IMR-90 (cell line): Measurements from ENCODE around the gene SDK1. TPM values are rescaled to one million over a fixed set of nuclear protein-coding genes. Genes with fewer than 3 reads are reported as not detected.

Experiments used
- ATAC-seq: fragments of 200-7000 bp; cut with Tn5 transposase; 2 replicates; pipeline ENCODE4 v1.9.1; 2020; ENCODE audit warnings: low read depth, mild to moderate bottlenecking, moderate library complexity
- BruUV-seq: library from RNA; stranded (reverse); fragments of 400-500 nt; replicated peaks from 2 replicates; lab custom pipeline; 2021; lab: Mats Ljungman, UMichigan
- CTCF ChIA-PET: fragments of 300-600 bp; formaldehyde crosslinking; extraction: SDS; loops from one replicate; lab custom pipeline; 2021; ENCODE audit warnings: antibody characterized with exemption; lab: Yijun Ruan, JAX
- POLR2A ChIA-PET: fragments of 300-600 bp; sonication (Branson Sonifier 250); formaldehyde crosslinking; loops from one replicate; lab custom pipeline; 2022; ENCODE audit warnings: antibody characterized with exemption; ENCODE audit not compliant: unreplicated experiment; lab: Charles Lee
- DNase-seq: peaks from one replicate; pipeline ENCODE4 v3.0.0; 2013
- H2AFZ ChIP-seq: replicated peaks from 2 replicates; pipeline ENCODE3; 2013; ENCODE audit warnings: low read length, mild to moderate bottlenecking; ENCODE audit not compliant: poor library complexity
- H2AK5ac ChIP-seq: 2 replicates; pipeline ENCODE4 v1.6.1; 2013; ENCODE audit warnings: low read depth, low read length, inconsistent platforms
- H2AK9ac ChIP-seq: replicated peaks from 2 replicates; pipeline ENCODE3; 2013; ENCODE audit warnings: mild to moderate bottlenecking, low read depth, low read length, moderate library complexity; ENCODE audit not compliant: poor library complexity
- H2BK120ac ChIP-seq: 2 replicates; pipeline ENCODE4 v1.6.1; 2013; ENCODE audit warnings: low read depth, low read length, inconsistent platforms
- H2BK15ac ChIP-seq: 3 replicates; pipeline ENCODE4 v1.6.1; 2013; ENCODE audit warnings: low read depth, low read length, inconsistent platforms
- H2BK20ac ChIP-seq: 2 replicates; pipeline ENCODE4 v1.6.1; 2013; ENCODE audit warnings: low read depth, mild to moderate bottlenecking, inconsistent platforms, low read length, moderate library complexity
- H2BK5ac ChIP-seq: 2 replicates; pipeline ENCODE4 v1.6.1; 2013; ENCODE audit warnings: mild to moderate bottlenecking, low read depth, low read length, inconsistent platforms; ENCODE audit not compliant: poor library complexity, severe bottlenecking
- H3K14ac ChIP-seq: replicated peaks from 2 replicates; pipeline ENCODE4 v1.6.1; 2013; ENCODE audit warnings: low read depth, low read length, inconsistent platforms
- H3K18ac ChIP-seq: 2 replicates; pipeline ENCODE4 v1.6.1; 2013; ENCODE audit warnings: low read depth, low read length, control low read depth
- H3K23ac ChIP-seq: 2 replicates; pipeline ENCODE4 v1.6.1; 2013; ENCODE audit warnings: low read depth, low read length, inconsistent platforms
- H3K27ac ChIP-seq: 2 replicates; pipeline ENCODE4 v1.5.1; 2013; ENCODE audit warnings: mild to moderate bottlenecking, control low read depth, low read length; ENCODE audit not compliant: insufficient read depth
- H3K27me3 ChIP-seq: 2 replicates; pipeline ENCODE4 v1.6.1; 2013; ENCODE audit warnings: low read length; ENCODE audit not compliant: control insufficient read depth, insufficient read depth
- H3K36me3 ChIP-seq: 2 replicates; pipeline ENCODE4 v1.6.1; 2013; ENCODE audit warnings: low read length, mixed read lengths; ENCODE audit not compliant: control insufficient read depth, insufficient read depth
- H3K4ac ChIP-seq: 2 replicates; pipeline ENCODE4 v1.6.1; 2013; ENCODE audit warnings: low read depth, low read length, inconsistent platforms
- H3K4me1 ChIP-seq: 2 replicates; pipeline ENCODE4 v1.6.1; 2013; ENCODE audit warnings: low read length, mixed read lengths; ENCODE audit not compliant: control insufficient read depth, insufficient read depth
- H3K4me2 ChIP-seq: 2 replicates; pipeline ENCODE4 v1.6.1; 2013; ENCODE audit warnings: low read depth, mild to moderate bottlenecking, control low read depth, low read length, moderate library complexity
- H3K4me3 ChIP-seq: 2 replicates; pipeline ENCODE4 v1.5.1; 2013; ENCODE audit warnings: low read depth, mild to moderate bottlenecking, control low read depth, low read length, moderate library complexity; ENCODE audit not compliant: insufficient read depth
- H3K56ac ChIP-seq: 2 replicates; pipeline ENCODE4 v1.6.1; 2013; ENCODE audit warnings: low read length, inconsistent platforms; ENCODE audit not compliant: insufficient read depth; ENCODE audit errors: extremely low read depth
- H3K79me1 ChIP-seq, 2 experiments: 2 replicates each; pipeline ENCODE4 v1.6.1; 2013; ENCODE audit warnings: low read length in 2 of 2, inconsistent platforms in 1 of 2, low read depth in 1 of 2
- H3K9ac ChIP-seq: 2 replicates; pipeline ENCODE4 v1.6.1; 2013; ENCODE audit warnings: low read depth, low read length, control low read depth
- H3K9me1 ChIP-seq: 2 replicates; pipeline ENCODE4 v1.6.1; 2013; ENCODE audit warnings: low read length, inconsistent platforms; ENCODE audit not compliant: insufficient read depth
- H3K9me3 ChIP-seq: 2 replicates; pipeline ENCODE4 v1.6.1; 2013; ENCODE audit warnings: low read length; ENCODE audit not compliant: control insufficient read depth, insufficient read depth
- H4K20me1 ChIP-seq: 2 replicates; pipeline ENCODE4 v1.6.1; 2013; ENCODE audit warnings: low read length, inconsistent platforms; ENCODE audit not compliant: insufficient read depth
- H4K5ac ChIP-seq: 2 replicates; pipeline ENCODE4 v1.6.1; 2013; ENCODE audit warnings: mild to moderate bottlenecking, low read depth, low read length, control low read depth
- H4K8ac ChIP-seq, 2 experiments: 2 replicates each; pipeline ENCODE4 v1.6.1; 2013; ENCODE audit warnings: low read depth in 2 of 2, low read length in 2 of 2, control low read depth in 1 of 2, inconsistent platforms in 1 of 2
- H4K91ac ChIP-seq: 2 replicates; pipeline ENCODE4 v1.6.1; 2013; ENCODE audit warnings: low read depth, low read length, inconsistent platforms; ENCODE audit not compliant: insufficient read depth
- BHLHE40 ChIP-seq: fragments of 150-350 bp; IDR thresholded peaks from 2 replicates; pipeline ENCODE4 v1.6.1; 2016; ENCODE audit warnings: mild to moderate bottlenecking, low read depth, low read length
- CHD1 ChIP-seq: IDR thresholded peaks from 2 replicates; pipeline ENCODE4 v1.6.1; 2012; ENCODE audit warnings: low read depth, low read length, improper control_type of control experiment
- FOS ChIP-seq: fragments of 150-350 bp; IDR thresholded peaks from 2 replicates; pipeline ENCODE4 v1.6.1; 2016; ENCODE audit warnings: low read depth, low read length
- MAZ ChIP-seq: IDR thresholded peaks from 2 replicates; pipeline ENCODE4 v1.6.1; 2012; ENCODE audit warnings: low read depth, mild to moderate bottlenecking, low read length, improper control_type of control experiment, moderate library complexity, borderline replicate concordance
- POLR2A ChIP-seq: IDR thresholded peaks from 2 replicates; pipeline ENCODE4 v1.6.1; 2012; ENCODE audit warnings: mild to moderate bottlenecking, low read depth, low read length
- RAD21 ChIP-seq: IDR thresholded peaks from 2 replicates; pipeline ENCODE4 v1.6.1; 2012; ENCODE audit warnings: low read length, improper control_type of control experiment
- RFX5 ChIP-seq: IDR thresholded peaks from 2 replicates; pipeline ENCODE4 v1.8.0; 2012; ENCODE audit warnings: low read depth, mild to moderate bottlenecking, low read length, moderate library complexity
- SMC3 ChIP-seq: fragments of 150-350 bp; IDR thresholded peaks from 2 replicates; pipeline ENCODE4 v1.6.1; 2016; ENCODE audit warnings: low read depth, mild to moderate bottlenecking, antibody characterized with exemption, low read length, moderate library complexity
- WGBS, 2 experiments: methylation state at CpG; one replicate each; pipeline versions ENCODE4 v1.1.5 to v1.1.7; 2013; ENCODE audit warnings: missing lambda C conversion rate in 2 of 2; ENCODE audit not compliant: insufficient read length in 1 of 2; ENCODE audit errors: extremely low coverage in 2 of 2; 5-methylcytosine and 5-hydroxymethylcytosine counted together
- dilution Hi-C: fragments of 300-500 bp; cut with HindIII; formaldehyde crosslinking; loops from one replicate; pipeline ENCODE4 v1.14.3; 2018; ENCODE audit warnings: low sequenced_read_pairs; ENCODE audit not compliant: unreplicated experiment
- in situ Hi-C: fragments of 300-500 bp; cut with MboI; formaldehyde crosslinking; loops from 3 replicates; pipeline ENCODE4 v1.14.3; 2019; ENCODE audit warnings: low sequenced_read_pairs, inconsistent platforms, mixed read lengths
- intact Hi-C: fragments of 100-400 bp; cut with micrococcal nuclease; formaldehyde crosslinking; loops from 2 replicates; pipeline ENCODE4 v1.10.0; 2022
- polyA plus RNA-seq, 3 experiments: library from polyadenylated mRNA; depleted of rRNA; stranded (reverse); fragments of >200 nt; gene quantifications; 2 replicates each; pipeline ENCODE4 v1.2.3, GENCODE V29; 2012; ENCODE audit warnings: low replicate concordance in 1 of 3
- total RNA-seq: library from RNA; depleted of rRNA; stranded (reverse); fragments of >200 nt; gene quantifications from 2 replicates; pipeline ENCODE4 v1.2.3, GENCODE V29; 2012

SDK1 gene
- total and polyA plus RNA-seq, 2 of the 4 experiments (the other 2 are of a cell fraction), result 1.5 to 1.6 TPM

DNA sequence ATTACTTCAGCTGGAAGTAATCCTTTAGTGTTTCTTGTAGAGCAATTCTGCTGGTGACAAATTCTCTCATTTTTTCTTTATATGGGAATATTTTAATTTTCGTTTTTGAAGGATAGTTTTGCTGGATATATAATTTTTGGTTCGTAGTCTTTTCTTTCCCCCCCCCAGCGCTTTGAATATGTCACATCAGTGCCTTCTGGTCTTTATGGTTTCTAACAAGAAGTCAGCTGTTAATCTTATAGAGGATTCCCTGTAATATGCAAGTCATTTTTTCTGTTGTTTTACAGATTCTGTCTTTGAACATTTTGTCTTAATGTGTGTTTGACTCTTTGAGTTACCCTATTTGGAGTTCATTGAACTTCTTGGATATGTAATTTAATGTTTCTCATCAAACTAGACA is 96.3 kb downstream of the SDK1 start:
- H3K4me3 ChIP-seq, result no peak overlapping the region
- H3K18ac ChIP-seq, result no peak overlapping the region
- no peak overlapping the region for H4K8ac ChIP-seq
- no peak overlapping the region for H2BK120ac ChIP-seq
- H2AK9ac ChIP-seq, result no peak overlapping the region
- no peaks in the 10 kb centered on the region for H3K27me3 ChIP-seq
- ATAC-seq (no peak), DNase-seq (no peak)
- no TSS peak for BruUV-seq
- TF ChIP-seq POLR2A, result no peak
- no peak for TF ChIP-seq RFX5
- no peak for TF ChIP-seq RAD21
- no peak for TF ChIP-seq BHLHE40
- no peak for TF ChIP-seq CHD1
- no peak for TF ChIP-seq FOS
- TF ChIP-seq SMC3, result no peak
- no peak for TF ChIP-seq MAZ
- no peaks in the 10 kb centered on the region for H3K79me1 ChIP-seq
- H2AFZ ChIP-seq, result no peak overlapping the region
- H3K36me3 ChIP-seq, result no peaks in the 10 kb centered on the region
- no peaks in the 10 kb centered on the region for H3K9me1 ChIP-seq
- H3K56ac ChIP-seq, result no peak overlapping the region
- CTCF ChIA-PET, result no interaction called here
- dilution Hi-C loops (no loop called here), intact Hi-C loops (no loop called here), in situ Hi-C loops (no loop called here)
- H4K5ac ChIP-seq, result no peak overlapping the region
- no peak overlapping the region for H3K4me2 ChIP-seq
- H3K27ac ChIP-seq, result no peak overlapping the region
- POLR2A ChIA-PET, result no interaction called here
- no peak overlapping the region for H2BK20ac ChIP-seq
- H4K91ac ChIP-seq, result no peak overlapping the region
- H3K14ac ChIP-seq, result no peak overlapping the region
- H3K4me1 ChIP-seq, result no peaks in the 10 kb centered on the region
- WGBS, 2 experiments, result no CpG with 5 or more reads among the region's 3 CpGs
- no peak overlapping the region for H3K9ac ChIP-seq
- no peak overlapping the region for H2BK5ac ChIP-seq
- no peak overlapping the region for H2AK5ac ChIP-seq
- H4K20me1 ChIP-seq, result no peaks in the 10 kb centered on the region
- H2BK15ac ChIP-seq, result no peak overlapping the region
- H3K23ac ChIP-seq, result no peak overlapping the region
- no peak overlapping the region for H3K4ac ChIP-seq
- H3K9me3 ChIP-seq, result no peaks in the 10 kb centered on the region
